ENCODE measurements around the gene FGF4.

The FGF4 gene

DNA sequence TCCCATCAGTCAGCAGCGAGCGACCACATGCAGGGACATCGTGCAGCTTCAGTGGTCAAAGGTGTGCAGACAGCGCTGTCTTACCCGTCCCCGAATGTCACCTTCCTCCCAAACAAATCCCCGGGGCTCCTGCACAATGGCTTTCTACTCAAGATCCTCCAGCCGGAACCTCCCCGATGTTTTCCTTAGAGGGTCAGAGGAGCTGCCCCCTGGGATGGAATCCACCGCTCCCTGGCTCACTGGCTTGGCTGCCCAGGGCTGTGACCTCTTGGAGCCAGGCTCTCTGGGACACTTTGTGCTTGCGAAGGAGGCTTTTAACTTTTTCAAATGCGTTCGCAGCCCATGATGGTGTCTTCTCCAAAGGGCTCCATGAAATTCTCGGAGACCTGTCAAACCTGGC lies 54.0 kb downstream of the FGF4 start:
- no peak for DNase-seq

All from inflammatory macrophage (primary cell).